GM18868 (cell line): ENCODE results near the gene THG1L.
A peak's percentile ranks its signal among the peaks of the same experiment; 100 is the strongest.

Experiments used
- ATAC-seq: cut with Tn5 transposase; IDR thresholded peaks from one replicate; pipeline ENCODE4 v1.9.1; 2021; ENCODE audit warnings: mild to moderate bottlenecking, moderate library complexity; ENCODE audit not compliant: unreplicated experiment

Gene THG1L

DNA sequence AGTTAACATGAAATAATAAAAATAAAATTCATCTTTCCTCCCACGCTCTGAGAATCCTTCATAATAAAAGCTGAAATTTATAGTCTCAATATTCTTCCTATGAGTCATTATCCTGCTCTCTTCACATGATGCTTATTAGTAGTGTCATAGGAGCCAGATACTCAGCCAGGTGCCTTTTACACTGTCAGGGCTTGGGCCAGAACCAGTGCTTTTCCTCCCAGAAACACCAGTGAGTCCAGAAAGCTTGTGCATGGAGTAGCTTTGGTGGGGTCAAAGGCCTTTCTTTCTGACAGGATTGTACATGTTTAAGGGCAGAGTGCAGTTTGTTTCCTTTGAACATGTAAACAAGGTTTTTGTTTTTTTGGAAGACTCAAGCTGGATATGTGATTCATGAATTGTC is 19.1 kb downstream of the THG1L start:
- no peak for ATAC-seq

DNA sequence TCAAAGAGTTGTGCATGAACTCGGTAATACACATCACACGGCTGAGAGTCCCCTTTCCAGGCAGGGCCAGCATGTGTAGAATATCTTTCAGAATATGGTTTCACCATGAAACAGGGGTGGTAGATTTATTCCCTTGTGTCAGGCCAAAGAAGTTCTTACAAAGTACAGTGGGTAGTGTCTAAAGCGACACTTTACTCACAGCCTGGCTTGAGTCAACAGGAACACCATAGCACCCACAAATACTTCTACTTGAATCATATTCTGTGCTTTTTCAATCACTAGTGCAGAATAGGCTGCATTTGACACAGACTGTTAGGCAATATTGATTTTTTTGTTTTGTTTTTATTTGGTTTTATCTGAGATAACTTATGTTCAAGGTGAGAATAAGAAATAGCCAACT is 24.9 kb downstream of the THG1L start:
- no peak for ATAC-seq

DNA sequence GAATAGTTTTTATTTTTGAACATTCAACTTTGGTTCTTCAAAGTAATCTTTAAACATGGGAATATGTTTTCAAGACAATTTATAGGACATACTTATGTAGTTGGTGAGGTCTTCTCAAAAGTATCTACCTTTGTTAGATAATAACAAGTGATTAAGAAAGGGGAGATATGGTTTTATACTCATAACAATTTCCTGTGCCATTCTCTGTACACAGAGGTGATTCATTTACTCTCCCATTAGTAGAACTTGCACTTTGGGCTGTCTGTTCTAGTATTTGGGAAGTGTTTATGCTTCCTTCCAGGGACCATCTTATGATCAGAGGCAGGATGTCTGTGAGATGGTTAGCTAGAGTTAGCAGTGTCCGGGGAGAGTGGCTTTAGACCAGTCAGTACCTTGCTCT is 27.5 kb downstream of the THG1L start:
- no peak for ATAC-seq

DNA sequence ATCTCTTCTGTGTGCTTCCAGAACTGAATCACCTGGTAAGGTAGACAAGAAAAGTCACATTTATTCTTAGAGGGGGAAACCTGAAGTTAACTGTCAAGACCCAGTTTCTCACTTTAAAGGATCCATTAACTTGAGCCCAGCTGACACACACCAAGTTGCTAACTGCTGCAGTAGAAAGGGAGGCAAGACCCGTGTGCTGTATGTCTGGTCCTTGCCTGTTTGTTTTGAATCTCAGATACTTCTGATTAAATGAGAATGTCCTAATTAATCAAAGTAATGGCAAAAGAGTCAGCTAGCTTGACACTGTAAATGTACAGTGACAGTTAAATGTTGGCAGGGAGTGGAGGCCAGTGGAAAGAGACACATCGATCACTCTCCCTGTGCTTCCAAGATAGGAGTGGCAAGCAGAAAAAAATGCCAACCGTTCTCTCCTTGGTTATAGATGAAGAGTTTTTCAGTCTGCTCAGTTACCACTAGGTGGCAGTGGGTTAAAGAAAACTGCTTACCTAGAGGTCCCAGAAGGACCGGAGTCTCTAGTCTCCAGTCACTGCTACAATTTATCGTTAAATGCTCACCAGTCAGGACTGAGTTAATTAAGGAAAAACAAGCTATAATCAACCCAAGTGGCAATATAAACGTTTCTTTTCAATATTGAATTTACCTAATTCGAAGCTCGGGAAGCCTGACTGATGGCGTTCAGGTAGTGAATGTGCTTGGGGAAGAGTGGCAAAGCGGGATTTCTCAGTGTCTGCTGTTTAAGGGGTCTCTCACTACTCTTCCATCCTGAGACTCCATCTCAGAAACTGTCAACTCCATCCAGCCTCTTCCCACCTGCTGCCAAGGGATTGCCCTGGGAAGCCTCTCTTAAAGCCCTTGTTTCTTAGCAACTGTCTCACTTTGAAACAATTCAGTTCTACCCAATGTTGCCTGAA is 30.7 kb downstream of the THG1L start:
- ATAC-seq = peak; percentile 94

DNA sequence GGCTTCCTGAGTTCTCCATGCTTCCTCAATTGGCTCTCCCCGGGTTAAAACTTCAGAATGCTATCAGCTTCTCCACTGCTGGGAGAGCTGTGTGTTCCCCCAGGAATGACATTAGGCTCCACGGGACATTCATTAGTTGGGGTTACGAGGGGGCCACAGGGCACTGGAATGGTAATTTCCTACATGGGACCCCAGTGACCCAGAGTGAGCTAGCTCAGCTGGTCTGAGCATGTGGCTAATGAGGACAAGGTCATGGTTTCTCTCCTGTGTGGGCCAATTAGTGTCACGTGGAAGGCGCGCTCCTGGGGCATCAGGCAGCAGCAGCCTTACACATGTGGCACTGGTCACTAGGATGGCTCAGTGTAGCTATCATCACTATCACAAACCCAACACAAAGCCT is 33.3 kb downstream of the THG1L start:
- no peak for ATAC-seq

DNA sequence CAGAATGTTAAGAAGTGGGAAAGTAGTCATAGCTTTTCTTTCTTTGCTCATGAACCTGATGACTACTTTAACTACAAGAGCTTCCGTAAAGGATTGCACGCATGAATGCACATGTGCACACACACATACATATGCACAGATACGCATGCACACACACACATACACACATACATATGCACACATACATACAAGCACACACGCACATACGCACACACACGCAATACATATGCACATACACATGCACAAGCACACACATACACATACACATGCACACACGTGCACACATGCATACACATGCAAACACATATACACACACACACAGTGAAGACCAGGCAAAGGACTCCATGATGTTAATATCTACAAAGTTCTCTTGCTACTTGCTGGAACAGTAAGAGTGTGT is 35.2 kb downstream of the THG1L start:
- ATAC-seq = no peak

DNA sequence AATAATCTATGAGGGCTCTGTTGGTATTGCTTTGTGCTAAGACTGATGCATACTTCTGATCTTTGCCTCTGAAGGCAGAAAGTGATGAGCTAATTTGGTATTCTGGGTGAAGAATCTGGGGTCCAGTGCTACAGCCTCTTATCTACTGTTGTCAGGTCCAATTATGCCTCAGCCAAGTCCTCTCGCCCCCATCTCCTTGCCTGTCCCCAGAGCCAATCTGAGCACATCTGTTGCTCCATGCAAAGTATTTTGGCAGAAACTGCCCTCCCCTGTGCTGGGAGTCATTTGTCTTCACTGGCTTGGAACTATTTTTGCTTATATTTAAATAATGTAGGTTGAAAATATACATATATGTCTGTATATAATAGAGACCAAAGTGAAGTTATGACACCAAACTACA is 35.7 kb downstream of the THG1L start:
- ATAC-seq = no peak

DNA sequence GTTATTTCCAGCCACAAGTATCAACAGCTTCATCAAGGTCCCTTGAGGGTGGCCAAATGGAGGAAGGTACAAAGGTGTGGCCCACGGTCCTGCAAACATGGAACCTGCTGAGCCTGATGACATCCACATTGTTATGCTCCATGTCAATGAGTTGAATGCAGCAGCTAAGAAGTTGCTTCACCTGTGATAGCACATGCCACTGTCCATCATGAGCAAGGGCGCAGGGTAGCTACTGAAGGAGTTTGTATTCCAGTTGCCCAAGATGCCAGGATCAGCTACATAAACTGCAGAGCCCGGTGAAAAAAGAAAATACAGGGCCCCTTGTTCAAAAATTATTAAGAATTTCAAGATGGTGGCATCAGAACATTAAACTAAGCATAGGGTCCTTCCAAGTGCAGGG is 36.5 kb downstream of the THG1L start:
- no peak for ATAC-seq

DNA sequence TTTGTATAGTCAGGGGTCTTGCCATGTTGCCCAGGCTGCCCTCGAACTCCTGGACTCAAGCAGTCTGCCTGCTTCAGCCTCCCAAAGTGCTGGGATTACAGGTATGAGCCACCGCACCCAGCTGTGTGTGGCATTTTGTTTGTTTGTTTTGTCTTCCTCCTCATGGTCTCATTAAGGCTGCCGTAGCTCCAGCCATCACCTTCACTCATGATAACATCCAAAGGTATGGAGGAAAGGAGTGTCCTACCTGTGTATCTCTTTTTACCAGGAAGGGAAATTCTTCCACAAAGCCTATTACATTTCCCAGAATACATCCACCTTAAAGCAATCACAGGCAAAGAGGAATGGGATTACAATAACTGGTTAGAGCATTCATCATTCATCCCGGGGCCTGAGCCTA is 39.4 kb downstream of the THG1L start:
- ATAC-seq = no peak

DNA sequence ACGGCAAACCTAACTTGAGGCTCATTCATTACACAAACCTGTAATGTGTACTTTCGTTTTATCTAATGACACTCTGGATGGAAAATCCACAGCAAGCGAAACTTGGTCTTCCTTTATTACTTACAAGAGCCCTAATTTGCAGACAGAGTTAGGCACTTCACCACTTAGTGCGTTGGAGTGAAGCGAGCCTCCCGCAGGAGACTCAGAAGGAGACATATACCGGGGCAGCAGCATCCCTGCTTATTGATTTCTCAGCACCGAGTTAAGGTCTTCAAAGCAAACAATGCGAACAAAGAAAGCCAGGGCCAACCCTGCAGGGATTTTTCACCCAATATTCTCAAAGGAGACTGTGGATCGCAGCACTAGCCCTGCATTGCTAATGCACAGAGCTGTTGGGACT is 40.9 kb downstream of the THG1L start:
- no peak for ATAC-seq

DNA sequence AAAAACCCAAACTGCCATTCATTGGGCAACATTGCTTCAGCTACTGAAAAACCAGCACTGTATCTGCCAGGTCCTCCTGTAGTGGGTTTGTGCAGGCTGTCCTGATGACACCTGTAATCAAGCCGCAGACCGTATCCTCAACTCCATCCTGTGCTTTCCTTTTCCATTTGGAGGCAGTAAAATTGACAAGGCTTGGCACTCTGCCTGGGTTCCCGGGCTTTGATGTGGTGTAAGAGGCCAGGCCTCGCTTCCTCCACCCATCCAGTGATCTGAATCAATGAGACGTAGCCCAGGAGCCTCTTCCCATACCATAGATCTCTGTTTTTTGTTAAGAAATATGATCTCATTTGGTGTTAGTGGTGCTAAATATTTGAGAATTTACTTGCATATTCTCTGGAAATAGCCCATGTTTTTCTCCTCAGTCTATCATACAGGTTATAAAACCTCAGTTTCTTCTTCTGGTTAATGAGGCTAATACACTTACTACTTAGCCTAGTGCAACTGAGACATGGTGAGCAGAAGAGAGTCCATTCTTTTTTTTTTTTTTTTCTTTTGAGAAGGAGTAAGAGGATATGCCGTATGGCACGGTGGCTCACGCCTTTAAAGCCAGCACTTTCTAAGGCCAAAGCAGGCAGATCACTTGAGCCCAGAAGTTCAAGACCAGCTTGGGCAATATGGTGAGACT is 47.0 kb downstream of the THG1L start:
- ATAC-seq = no peak

DNA sequence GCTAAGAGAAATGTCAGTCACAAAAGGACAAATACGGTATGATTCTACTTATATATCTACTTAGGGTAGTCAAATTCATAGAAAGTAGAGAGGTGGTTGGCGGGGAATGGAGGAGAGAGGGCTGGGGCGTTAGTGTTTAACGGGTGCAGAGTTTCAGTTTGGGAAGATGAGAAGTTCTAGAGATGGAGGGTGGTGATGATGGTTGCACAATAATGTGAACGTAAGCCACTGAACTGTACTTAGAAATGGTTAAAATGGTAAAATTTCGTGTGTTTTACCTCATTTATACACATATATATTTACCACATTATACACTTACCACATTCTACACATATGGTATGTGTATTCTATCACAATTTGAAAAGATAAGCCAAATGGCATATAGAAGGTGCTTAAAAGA is 48.0 kb downstream of the THG1L start:
- ATAC-seq = no peak

DNA sequence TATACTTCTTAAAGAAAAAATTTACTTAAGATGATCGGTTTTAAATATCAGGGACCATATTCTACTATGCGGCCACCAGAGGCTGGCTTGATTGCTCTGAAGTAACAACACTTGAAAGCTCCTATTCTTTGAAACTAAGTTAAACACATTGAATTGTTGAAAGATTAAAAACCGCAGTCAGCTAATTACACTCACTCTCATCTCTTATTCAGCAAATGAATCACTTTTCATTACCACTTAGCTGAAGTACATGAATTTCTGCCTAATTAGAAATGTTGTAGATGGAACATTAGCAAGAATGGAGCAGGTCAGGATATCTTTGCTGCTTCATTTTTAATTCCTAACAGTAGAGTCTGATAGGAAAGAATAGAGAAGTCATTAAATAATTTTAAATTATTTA is 54.6 kb downstream of the THG1L start:
- no peak for ATAC-seq
